Activated naive CD4-positive, alpha-beta T cell treated with anti-CD3 and anti-CD28 coated beads, Interleukin-2, amount 50 U/mL, for 24 hours (primary cell): ENCODE measurements around the gene ZNF302.

Experiments
- H3K27ac Mint-ChIP-seq: one replicate; pipeline ENCODE4 v1.8.0; 2021; ENCODE audit warnings: mild to moderate bottlenecking, mixed read lengths
- H3K27me3 Mint-ChIP-seq: one replicate; pipeline ENCODE4 v1.8.0; 2021; ENCODE audit warnings: mixed read lengths
- H3K36me3 Mint-ChIP-seq: one replicate; pipeline ENCODE4 v1.8.0; 2021; ENCODE audit warnings: mixed read lengths
- H3K4me1 Mint-ChIP-seq: one replicate; pipeline ENCODE4 v1.8.0; 2021; ENCODE audit warnings: mixed read lengths
- H3K4me3 Mint-ChIP-seq: one replicate; pipeline ENCODE4 v1.8.0; 2021; ENCODE audit warnings: mild to moderate bottlenecking, mixed read lengths
- H3K9me3 Mint-ChIP-seq: one replicate; pipeline ENCODE4 v1.8.0; 2021; ENCODE audit warnings: mixed read lengths

The ZNF302 gene

GRCh38 chr19:34733746-34734536 lies 56.5 kb downstream of the ZNF302 start, which contains the start of gene ZNF181:
Gene ZNF181 (plus strand): TSS chr19:34734243. CDS start chr19:34735038, 795 bp downstream.
- Mint-ChIP-seq H3K27me3 (no peaks in the 10 kb centered on the region), H3K9me3 (peaks cover 17% of the 10 kb centered on the region), H3K4me3 (peak within 1 kb of the TSS; percentile 97), H3K4me1 (peaks cover 19% of the 10 kb centered on the region), H3K27ac (peak within 1 kb of the TSS; percentile 99), H3K36me3 (peaks cover 28% of the 10 kb centered on the region)

GRCh38 chr19:34734537-34735103 lies 57.1 kb downstream of the ZNF302 start:
- Mint-ChIP-seq H3K4me1 (peaks cover 19% of the 10 kb centered on the region), H3K27ac (peak overlapping the region; percentile 98), H3K4me3 (peak overlapping the region; percentile 97), H3K9me3 (peaks cover 23% of the 10 kb centered on the region), H3K27me3 (no peaks in the 10 kb centered on the region), H3K36me3 (peaks cover 35% of the 10 kb centered on the region)
